Erythroblast (primary cell): Measurements from ENCODE around the gene FAM117A.

ENCODE experiments used
- GATA1 ChIP-seq: IDR thresholded peaks from 2 replicates; pipeline ENCODE4 v1.6.1; 2011; ENCODE audit warnings: low read depth, mild to moderate bottlenecking, control low read depth, low read length, moderate library complexity
- POLR2A ChIP-seq: IDR thresholded peaks from 2 replicates; pipeline ENCODE4 v1.6.1; 2011; ENCODE audit warnings: mild to moderate bottlenecking, low read length

- TF ChIP-seq POLR2A = no peak
- no peak for TF ChIP-seq GATA1
Measured at GRCh38 chr17:49779156-49779738, 15.3 kb upstream of the FAM117A start.
